GM12892 (cell line): ENCODE data around the gene BAZ2B.

Source experiments
- POLR2A ChIP-seq: IDR thresholded peaks from 2 replicates; pipeline ENCODE4 v1.6.1; 2011; ENCODE audit warnings: low read depth, low read length, control low read depth
- POLR2AphosphoS5 ChIP-seq: IDR thresholded peaks from 2 replicates; pipeline ENCODE4 v1.6.1; 2011; ENCODE audit warnings: low read depth, low read length, control low read depth
- TAF1 ChIP-seq: IDR thresholded peaks from 2 replicates; pipeline ENCODE4 v1.6.1; 2011; ENCODE audit warnings: low read depth, mild to moderate bottlenecking, control low read depth, low read length, borderline replicate concordance

DNA sequence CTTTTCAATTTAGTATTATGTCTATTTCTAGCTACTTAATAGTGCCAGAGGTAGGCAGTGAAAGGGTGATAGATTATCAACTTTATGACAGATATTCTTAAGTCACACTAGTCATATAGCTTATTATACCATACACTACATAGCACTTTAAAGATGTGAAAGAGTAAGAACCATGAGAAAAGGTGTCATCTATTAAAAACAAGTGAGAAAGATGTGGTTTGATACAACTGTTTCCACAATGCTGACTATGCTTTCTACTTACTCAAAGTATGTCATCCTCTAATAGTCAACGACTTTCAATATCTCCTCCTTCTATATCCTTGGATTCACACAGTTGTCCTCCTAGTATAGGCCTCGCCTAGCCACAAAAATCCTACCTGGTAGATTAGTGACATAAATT is 196.9 kb downstream of the BAZ2B start:
- TF ChIP-seq POLR2AphosphoS5 (no peak), POLR2A (no peak), TAF1 (no peak)
